ENCODE measurements around the gene CFAP210. TPM values are rescaled to one million over a fixed set of nuclear protein-coding genes. Genes with fewer than 3 reads are reported as not detected.

CFAP210 gene
- total RNA-seq (2022; extraction: Qiagen RNA extraction; ENCODE audit: low read depth), result 0.19 to 0.74 TPM (median 0.33 TPM) in 5 replicates

GRCh38 chr2:169694113-169694893, at the start of gene CFAP210, which contains the start of gene PHOSPHO2:
Gene CFAP210, minus strand, starts transcription at chr2:169694405. Its CDS starts 78 bp downstream, at chr2:169694327.
Gene PHOSPHO2, plus strand, starts transcription at chr2:169694469. Its CDS starts 6,503 bp downstream, at chr2:169700972.

Other genes starting within 250 kb of the CFAP210 start
- gene BBS5, start 214.9 kb downstream of the CFAP210 start, total RNA-seq (2022; extraction: Qiagen RNA extraction; ENCODE audit: low read depth), result 5.6 to 6.3 TPM (median 6.0 TPM) in 5 replicates
- gene KLHL41, start 184.7 kb downstream of the CFAP210 start, total RNA-seq (2022; extraction: Qiagen RNA extraction; ENCODE audit: low read depth), result 0.14 to 0.20 TPM (median 0.17 TPM) in 5 replicates
- 16.8 to 27.0 TPM (median 26.2 TPM) in 5 replicates for gene FASTKD1, start 120.5 kb downstream of the CFAP210 start, total RNA-seq (2022; extraction: Qiagen RNA extraction; ENCODE audit: low read depth)
- gene PPIG, start 110.1 kb downstream of the CFAP210 start, total RNA-seq (2022; extraction: Qiagen RNA extraction; ENCODE audit: low read depth), result 36.3 to 46.2 TPM (median 44.9 TPM) in 5 replicates
- gene PHOSPHO2, start 64 bp upstream of the CFAP210 start, total RNA-seq (2022; extraction: Qiagen RNA extraction; ENCODE audit: low read depth), result 2.7 to 3.4 TPM (median 2.9 TPM) in 5 replicates
- gene KLHL23, start 39.4 kb upstream of the CFAP210 start, total RNA-seq (2022; extraction: Qiagen RNA extraction; ENCODE audit: low read depth), result 6.3 to 9.9 TPM (median 9.4 TPM) in 5 replicates
- 134 to 157 TPM (median 146 TPM) in 5 replicates for gene SSB, start 104.5 kb upstream of the CFAP210 start, total RNA-seq (2022; extraction: Qiagen RNA extraction; ENCODE audit: low read depth)
- 61.8 to 86.8 TPM (median 65.0 TPM) in 5 replicates for gene METTL5, start 130.5 kb upstream of the CFAP210 start, total RNA-seq (2022; extraction: Qiagen RNA extraction; ENCODE audit: low read depth)
- 9.4 to 14.0 TPM (median 11.8 TPM) in 5 replicates for gene UBR3, start 133.0 kb upstream of the CFAP210 start, total RNA-seq (2022; extraction: Qiagen RNA extraction; ENCODE audit: low read depth)

Data from A549 treated with DMSO at 1 μM for 4 hours (cell line).